Measurements from ENCODE around the gene ZNF672.
"Not testable (repeated sequence)": the region's sequence is repeated elsewhere in the genome, so short reads cannot be mapped to it uniquely, and the experiment has no call there.

The ZNF672 gene

GRCh38 chr1:248886237-248886895, 48.3 kb downstream of the ZNF672 start:
- no peak for DNase-seq (ENCODE audit: low spot score)

- DNase-seq (ENCODE audit: low spot score) = not testable (repeated sequence)
These were observed 51.9 kb downstream of the ZNF672 start for GRCh38 chr1:248889914-248890243.

- peak; percentile 34 for DNase-seq (ENCODE audit: low spot score)
These were observed 52.8 kb downstream of the ZNF672 start for GRCh38 chr1:248890549-248891498.

- no peak for DNase-seq (ENCODE audit: low spot score)
These were observed 53.7 kb downstream of the ZNF672 start for GRCh38 chr1:248891758-248892157.

GRCh38 chr1:248892590-248892989, 54.6 kb downstream of the ZNF672 start:
- no peak for DNase-seq (ENCODE audit: low spot score)

GRCh38 chr1:248894837-248895236, 56.8 kb downstream of the ZNF672 start:
- no peak for DNase-seq (ENCODE audit: low spot score)

- no peak for DNase-seq (ENCODE audit: low spot score)
These were observed 59.7 kb downstream of the ZNF672 start for GRCh38 chr1:248897412-248898337.

All from hematopoietic multipotent progenitor cell treated with erythropoietin and hydrocortisone succinate and interleukin-3 and kit ligand, for 15 days (in vitro differentiated cells).